Embryonic facial prominence (tissue), 1 donor: Measurements from ENCODE around the gene OR2M3.
"Not testable (repeated sequence)": the region's sequence is repeated elsewhere in the genome, so short reads cannot be mapped to it uniquely, and the experiment has no call there.

Source experiments
- DNase-seq: peaks from one replicate; pipeline ENCODE4 v3.0.0-alpha.2; 2016; ENCODE audit errors: extremely low spot score

Gene OR2M3

GRCh38 chr1:248196965-248197364, at the start of gene OR2M3:
OR2M3 (plus strand) TSS chr1:248197265; CDS start chr1:248203068, 5,803 bp downstream.
- no peak for DNase-seq

- DNase-seq: no peak
Observed at GRCh38 chr1:248152056-248152827, 44.8 kb upstream of the OR2M3 start.

GRCh38 chr1:248155927-248156326, 41.1 kb upstream of the OR2M3 start:
- no peak for DNase-seq

GRCh38 chr1:248158758-248159157, 38.3 kb upstream of the OR2M3 start:
- no peak for DNase-seq

- DNase-seq: no peak
Observed at GRCh38 chr1:248164031-248164430, 33.0 kb upstream of the OR2M3 start.

GRCh38 chr1:248165186-248165585, 31.9 kb upstream of the OR2M3 start:
- DNase-seq: no peak

GRCh38 chr1:248174521-248174920, 22.5 kb upstream of the OR2M3 start, which contains the start of gene OR2M2:
OR2M2 (plus strand) TSS chr1:248174821; CDS start chr1:248179986, 5,165 bp downstream.
- no peak for DNase-seq

GRCh38 chr1:248183996-248184395, 13.1 kb upstream of the OR2M3 start:
- DNase-seq: no peak

- DNase-seq: no peak
Observed at GRCh38 chr1:248187363-248187762, 9.7 kb upstream of the OR2M3 start.

- no peak for DNase-seq
Observed at GRCh38 chr1:248189026-248189425, 8.0 kb upstream of the OR2M3 start.

- DNase-seq: no peak
Observed at GRCh38 chr1:248194117-248194516, 2.9 kb upstream of the OR2M3 start.

GRCh38 chr1:248215880-248216279, 18.8 kb downstream of the OR2M3 start:
- DNase-seq: no peak

- no peak for DNase-seq
Observed at GRCh38 chr1:248225537-248225936, 28.5 kb downstream of the OR2M3 start.

- no peak for DNase-seq
Observed at GRCh38 chr1:248229360-248229908, 32.4 kb downstream of the OR2M3 start.

- DNase-seq: no peak
Observed at GRCh38 chr1:248231117-248231516, 34.1 kb downstream of the OR2M3 start, which contains the start of gene OR2M4. OR2M4 (plus strand) TSS chr1:248231417; CDS start chr1:248238929, 7,512 bp downstream.

GRCh38 chr1:248239478-248239877, 42.4 kb downstream of the OR2M3 start:
- DNase-seq: no peak

GRCh38 chr1:248243204-248243603, 46.1 kb downstream of the OR2M3 start:
- DNase-seq: no peak

GRCh38 chr1:248259309-248259708, 62.2 kb downstream of the OR2M3 start:
- not testable (repeated sequence) for DNase-seq
